AG04450 (cell line): ENCODE data around the gene CAB39. TPM values are rescaled to one million over a fixed set of nuclear protein-coding genes. Genes with fewer than 3 reads are reported as not detected.

Source experiments
- CTCF ChIA-PET: fragments of 300-600, 350-600 bp; formaldehyde crosslinking; extraction: SDS; loops from one replicate; lab custom pipeline; 2022; ENCODE audit warnings: antibody characterized with exemption, inconsistent platforms; lab: Charles Lee
- POLR2A ChIA-PET: fragments of 350-600 bp; formaldehyde crosslinking; extraction: SDS; loops from one replicate; lab custom pipeline; 2021; ENCODE audit warnings: antibody characterized with exemption, inconsistent platforms; lab: Yijun Ruan, JAX
- DNase-seq: peaks from one replicate; pipeline ENCODE4 v3.0.0-alpha.2; 2011; ENCODE audit warnings: low read depth, low spot score
- H3K27ac ChIP-seq: one replicate; pipeline ENCODE4 v1.5.1; 2012; ENCODE audit warnings: low read depth, low read length, control low read depth
- H3K27me3 ChIP-seq: one replicate; pipeline ENCODE4 v1.6.0; 2012; ENCODE audit warnings: low read length; ENCODE audit not compliant: control insufficient read depth, insufficient read depth
- H3K4me3 ChIP-seq: 2 replicates; pipeline ENCODE4 v1.5.1; 2011; ENCODE audit warnings: mild to moderate bottlenecking, low read depth, low read length, control low read depth
- H3K9me3 ChIP-seq: 2 replicates; pipeline ENCODE4 v1.5.1; 2012; ENCODE audit warnings: low read length; ENCODE audit not compliant: control insufficient read depth, insufficient read depth
- polyA plus RNA-seq: library from polyadenylated mRNA; depleted of rRNA; stranded (reverse); fragments of >200 nt; gene quantifications from 2 replicates; pipeline ENCODE4 v1.2.3, GENCODE V29; 2011
- TF ChIP-seq, protein P1 (sequence below): IDR thresholded peaks from 2 replicates; pipeline ENCODE4 v1.5.1; 2011; ENCODE audit warnings: low read depth, low read length, control low read depth, inconsistent platforms

CAB39 gene
- polyA plus RNA-seq, 1 experiment = 72.7 TPM

DNA sequence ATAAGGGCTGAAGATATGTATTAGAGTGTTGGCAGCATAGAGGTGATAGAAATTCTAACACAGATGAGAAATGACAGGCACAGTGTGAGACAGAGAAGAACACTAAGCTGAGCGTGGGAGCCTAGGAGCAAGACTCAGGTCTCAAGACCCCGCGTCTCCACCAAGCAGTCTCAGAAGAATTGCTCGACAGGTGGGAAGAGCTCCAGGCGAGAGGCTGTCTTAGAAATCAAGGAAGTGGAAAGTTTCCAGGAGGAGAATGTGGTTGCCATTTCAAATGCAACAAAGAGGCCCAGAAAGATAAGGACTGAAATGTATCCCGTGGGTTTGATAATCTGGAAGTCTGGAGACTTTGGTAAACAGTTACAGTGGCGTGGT is 31.5 kb upstream of the CAB39 start:
- POLR2A ChIA-PET = no interaction called here
- H3K27me3 ChIP-seq = no peaks in the 10 kb centered on the region
- H3K27ac ChIP-seq = no peak overlapping the region
- TF ChIP-seq, protein P1, sequence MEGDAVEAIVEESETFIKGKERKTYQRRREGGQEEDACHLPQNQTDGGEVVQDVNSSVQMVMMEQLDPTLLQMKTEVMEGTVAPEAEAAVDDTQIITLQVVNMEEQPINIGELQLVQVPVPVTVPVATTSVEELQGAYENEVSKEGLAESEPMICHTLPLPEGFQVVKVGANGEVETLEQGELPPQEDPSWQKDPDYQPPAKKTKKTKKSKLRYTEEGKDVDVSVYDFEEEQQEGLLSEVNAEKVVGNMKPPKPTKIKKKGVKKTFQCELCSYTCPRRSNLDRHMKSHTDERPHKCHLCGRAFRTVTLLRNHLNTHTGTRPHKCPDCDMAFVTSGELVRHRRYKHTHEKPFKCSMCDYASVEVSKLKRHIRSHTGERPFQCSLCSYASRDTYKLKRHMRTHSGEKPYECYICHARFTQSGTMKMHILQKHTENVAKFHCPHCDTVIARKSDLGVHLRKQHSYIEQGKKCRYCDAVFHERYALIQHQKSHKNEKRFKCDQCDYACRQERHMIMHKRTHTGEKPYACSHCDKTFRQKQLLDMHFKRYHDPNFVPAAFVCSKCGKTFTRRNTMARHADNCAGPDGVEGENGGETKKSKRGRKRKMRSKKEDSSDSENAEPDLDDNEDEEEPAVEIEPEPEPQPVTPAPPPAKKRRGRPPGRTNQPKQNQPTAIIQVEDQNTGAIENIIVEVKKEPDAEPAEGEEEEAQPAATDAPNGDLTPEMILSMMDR = no peak
- no peak for DNase-seq
- CTCF ChIA-PET = interaction anchor here (0.6 kb wide), 1 partner anchor 117 kb away, joined by 3 read pairs; no protein-coding TSS in a partner anchor
- peaks cover 6% of the 10 kb centered on the region; the same call in 1 of the 2 replicates for H3K9me3 ChIP-seq
- no peak overlapping the region for H3K4me3 ChIP-seq

DNA sequence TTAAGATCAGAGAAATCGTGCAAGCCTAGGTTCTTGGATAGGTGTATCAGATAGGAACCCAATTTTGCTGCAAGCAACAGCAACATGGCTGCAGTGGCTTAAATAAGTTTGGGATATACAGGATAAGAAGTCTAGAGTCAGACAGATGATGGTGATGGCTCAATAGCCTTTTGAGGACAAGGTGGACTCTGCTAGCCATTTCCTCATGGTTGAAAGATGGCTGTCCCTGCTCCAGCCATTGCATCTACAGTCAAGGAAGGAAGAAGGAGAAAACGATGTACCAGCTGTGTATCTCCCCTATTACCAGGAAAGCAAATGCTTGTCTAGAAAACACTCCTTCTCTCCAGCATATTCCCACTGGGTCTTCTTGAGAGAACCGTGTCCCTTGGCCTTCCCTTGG is 30.1 kb upstream of the CAB39 start:
- POLR2A ChIA-PET = no interaction called here

DNA sequence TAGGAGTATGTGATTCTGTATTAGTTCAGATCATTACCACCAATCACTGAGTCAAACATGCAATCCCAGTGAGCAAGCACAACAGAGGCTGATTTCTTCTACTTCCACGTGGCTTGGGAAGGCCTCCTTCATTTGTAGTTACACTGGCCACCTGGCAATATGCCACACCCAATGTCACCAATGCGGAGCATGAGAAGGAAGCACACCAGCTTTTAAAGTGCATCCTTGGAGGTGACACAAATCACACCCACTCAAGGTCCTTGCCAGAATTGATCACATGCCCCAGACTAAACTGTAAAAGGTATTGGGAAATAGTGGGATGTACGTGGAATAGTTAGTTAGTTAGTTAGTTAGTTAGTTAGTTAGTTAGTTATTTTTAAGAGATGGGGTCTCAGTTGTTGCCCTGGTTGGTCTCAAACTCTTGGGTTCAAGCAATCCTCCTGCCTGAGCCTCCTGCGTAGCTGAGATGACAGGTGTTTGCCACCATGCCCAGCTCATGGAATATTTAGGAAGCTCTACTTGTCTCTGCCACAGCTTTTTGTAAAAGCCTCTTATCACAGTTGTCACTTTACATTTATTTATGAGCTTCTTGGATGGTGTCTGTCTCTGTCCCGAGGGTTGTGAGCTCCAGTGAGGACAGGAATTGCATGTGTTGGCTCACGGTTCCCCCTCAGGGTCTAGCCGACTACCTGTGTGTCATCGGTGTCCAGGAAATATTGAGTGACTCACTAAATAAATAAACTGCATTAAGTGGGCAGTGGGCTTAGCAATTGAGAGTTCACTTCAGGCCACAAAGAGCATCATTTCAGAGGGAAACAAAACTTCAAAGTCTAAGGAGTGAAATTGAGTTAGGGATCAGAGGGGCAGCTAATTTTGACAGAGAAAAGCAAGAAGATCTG is 28.1 kb upstream of the CAB39 start:
- CTCF ChIA-PET = interaction anchor here (0.5 kb wide), 1 partner anchor 10 kb away, joined by 5 read pairs; no protein-coding TSS in a partner anchor
- no peak for DNase-seq
- TF ChIP-seq, protein P1 = no peak
- H3K27me3 ChIP-seq = no peaks in the 10 kb centered on the region
- no peaks in the 10 kb centered on the region for H3K9me3 ChIP-seq
- H3K27ac ChIP-seq = no peak overlapping the region
- POLR2A ChIA-PET = no interaction called here
- no peak overlapping the region for H3K4me3 ChIP-seq

More for the DNA sequence above, 30.1 kb upstream of the CAB39 start:
- Histone ChIP-seq H3K27ac (no peak overlapping the region), H3K4me3 (no peak overlapping the region), H3K9me3 (peaks cover 6% of the 10 kb centered on the region; the same call in 1 of the 2 replicates), H3K27me3 (no peaks in the 10 kb centered on the region)
- TF ChIP-seq, protein P1 = no peak
- CTCF ChIA-PET = no interaction called here
- no peak for DNase-seq

DNA sequence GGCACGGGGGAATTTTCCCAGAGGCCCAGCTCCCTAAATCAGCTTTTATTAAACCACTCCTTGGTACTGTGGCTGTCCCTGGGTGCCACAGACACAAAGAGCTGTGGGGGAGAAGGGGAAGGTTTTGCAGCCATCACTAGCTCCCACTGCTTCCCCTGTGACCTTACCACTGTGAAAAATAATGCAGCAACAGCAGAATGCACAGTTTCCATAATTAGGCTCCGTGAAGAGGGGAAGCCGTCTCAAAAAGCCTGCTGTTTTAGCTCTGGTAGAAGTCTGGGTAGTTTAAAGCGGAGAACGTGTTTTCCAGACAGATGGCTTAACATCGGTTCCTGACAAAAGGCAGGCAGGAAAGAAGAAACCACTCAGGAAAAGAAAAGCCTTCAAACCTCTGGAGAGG is 27.5 kb upstream of the CAB39 start:
- Histone ChIP-seq H3K9me3 (no peaks in the 10 kb centered on the region), H3K27me3 (no peaks in the 10 kb centered on the region), H3K27ac (no peak overlapping the region), H3K4me3 (no peak overlapping the region)
- ChIA-PET CTCF (interaction anchor here (0.5 kb wide), 1 partner anchor 10 kb away, joined by 5 read pairs; no protein-coding TSS in a partner anchor), POLR2A (no interaction called here)
- TF ChIP-seq, protein P1 = no peak
- no peak for DNase-seq

DNA sequence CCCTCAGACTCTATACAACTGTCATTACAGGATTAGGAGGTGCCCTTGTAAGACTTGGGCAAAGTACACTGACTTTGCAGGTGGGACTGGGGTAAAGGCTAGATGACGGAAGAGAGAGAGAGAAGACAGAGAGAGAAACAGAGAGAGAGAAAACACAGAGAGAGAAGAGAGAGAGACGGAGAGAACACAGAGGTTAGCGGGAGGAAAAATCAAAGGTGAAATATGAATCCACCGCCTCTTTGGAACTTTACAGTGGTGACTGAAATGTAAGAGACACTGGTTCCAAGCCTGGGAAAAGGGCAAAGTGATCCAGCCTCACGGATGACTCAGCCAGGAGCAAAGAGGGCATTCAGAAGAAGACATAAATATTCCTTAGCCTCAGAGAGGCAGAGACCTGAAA is 25.1 kb upstream of the CAB39 start:
- no peaks in the 10 kb centered on the region for H3K9me3 ChIP-seq
- ChIA-PET CTCF (no interaction called here), POLR2A (no interaction called here)
- no peak for DNase-seq
- no peak overlapping the region for H3K4me3 ChIP-seq
- no peaks in the 10 kb centered on the region for H3K27me3 ChIP-seq
- no peak overlapping the region for H3K27ac ChIP-seq
- TF ChIP-seq, protein P1 = no peak
